Keratinocyte (primary cell): Measurements from ENCODE around the gene KCNN3. TPM values are rescaled to one million over a fixed set of nuclear protein-coding genes. Genes with fewer than 3 reads are reported as not detected.

ENCODE experiments used
- DNase-seq: peaks from one replicate; pipeline ENCODE4 v3.0.0-alpha.2; 2011; ENCODE audit warnings: low read depth, missing footprints, low spot score
- FAIRE-seq: peaks from 2 replicates; lab custom pipeline; 2011; peaks lifted over from hg19 to GRCh38; lab: Jason Lieb, UNC
- H2AFZ ChIP-seq: 2 replicates; pipeline ENCODE4 v1.6.0; 2012; ENCODE audit warnings: low read length, control low read depth, inconsistent platforms; ENCODE audit not compliant: control insufficient read depth
- H3K27ac ChIP-seq: 2 replicates; pipeline ENCODE4 v1.5.1; 2011; ENCODE audit warnings: low read length; ENCODE audit not compliant: control insufficient read depth, insufficient read depth
- H3K27me3 ChIP-seq: 3 replicates; pipeline ENCODE4 v1.6.0; 2011; ENCODE audit warnings: low read length; ENCODE audit not compliant: control insufficient read depth, insufficient read depth; ENCODE audit errors: extremely low read depth
- H3K36me3 ChIP-seq, 2 experiments: 2 replicates in 1 of 2; 3 replicates in 1 of 2; pipeline ENCODE4 v1.5.1; 2011; ENCODE audit warnings: low read length in 2 of 2, mild to moderate bottlenecking in 1 of 2; ENCODE audit not compliant: control insufficient read depth in 2 of 2, insufficient read depth in 2 of 2; ENCODE audit errors: extremely low read depth in 1 of 2
- H3K4me1 ChIP-seq: 3 replicates; pipeline ENCODE4 v1.5.1; 2011; ENCODE audit warnings: low read length; ENCODE audit not compliant: control insufficient read depth, insufficient read depth; ENCODE audit errors: extremely low read depth
- H3K4me2 ChIP-seq: 3 replicates; pipeline ENCODE4 v1.6.0; 2011; ENCODE audit warnings: low read depth, low read length; ENCODE audit not compliant: control insufficient read depth, insufficient read depth; ENCODE audit errors: extremely low read depth
- H3K4me3 ChIP-seq, 3 experiments: fragments of 200-600 bp in 1 of 3; sonication (generic) in 1 of 3; 2 replicates in 2 of 3; 3 replicates in 1 of 3; pipeline ENCODE4 v1.5.1; 2011 to 2016; ENCODE audit warnings: low read length in 3 of 3, mild to moderate bottlenecking in 3 of 3, control low read depth in 2 of 3, inconsistent platforms in 1 of 3, low read depth in 1 of 3, mixed read lengths in 1 of 3, mixed run types in 1 of 3, moderate library complexity in 1 of 3; ENCODE audit not compliant: control insufficient read depth in 2 of 3, insufficient read depth in 2 of 3; ENCODE audit errors: extremely low read depth in 1 of 3
- H3K79me2 ChIP-seq: 2 replicates; pipeline ENCODE4 v1.6.0; 2012; ENCODE audit warnings: low read length; ENCODE audit not compliant: control insufficient read depth, insufficient read depth
- H3K9ac ChIP-seq: 3 replicates; pipeline ENCODE4 v1.6.0; 2011; ENCODE audit warnings: low read length; ENCODE audit not compliant: control insufficient read depth, insufficient read depth; ENCODE audit errors: extremely low read depth
- H3K9me1 ChIP-seq: 3 replicates; pipeline ENCODE4 v1.6.0; 2011; ENCODE audit warnings: low read length; ENCODE audit not compliant: control insufficient read depth, insufficient read depth; ENCODE audit errors: extremely low read depth
- H3K9me3 ChIP-seq: 2 replicates; pipeline ENCODE4 v1.5.1; 2012; ENCODE audit warnings: low read depth, low read length; ENCODE audit not compliant: control insufficient read depth
- H4K20me1 ChIP-seq: 3 replicates; pipeline ENCODE4 v1.6.0; 2011; ENCODE audit warnings: low read length; ENCODE audit not compliant: control insufficient read depth, insufficient read depth; ENCODE audit errors: extremely low read depth
- EZH2 ChIP-seq: IDR thresholded peaks from one replicate; pipeline ENCODE4 v1.6.1; 2012; ENCODE audit warnings: inconsistent platforms, mild to moderate bottlenecking, low read length, moderate library complexity
- dilution Hi-C: fragments of 300-500 bp; cut with MboI; formaldehyde crosslinking; loops from one replicate; pipeline ENCODE4 v1.7.0; 2020; ENCODE audit warnings: low sequenced_read_pairs; ENCODE audit not compliant: extremely low pct_ligation_motif_present
- polyA plus RNA-seq, 5 experiments: library from polyadenylated mRNA; depleted of rRNA in 3 of 5; stranded (reverse) in 3 of 5; stranded (forward) in 1 of 5; unstranded in 1 of 5; fragments of >200 nt; gene quantifications; 1 replicate in 1 of 5; 2 replicates in 3 of 5; 3 replicates in 1 of 5; pipeline versions ENCODE4 v1.2.1 to v1.2.3, GENCODE V29; 2011 to 2012; ENCODE audit warnings: missing spikeins in 2 of 5, low read depth in 1 of 5, low replicate concordance in 1 of 5
- TF ChIP-seq, protein P1 (sequence below), 3 experiments: IDR thresholded peaks in 1 of 3; conservative IDR thresholded peaks in 1 of 3; optimal IDR thresholded peaks in 1 of 3; 2 replicates in 2 of 3; 3 replicates in 1 of 3; pipeline versions ENCODE3 to v1.5.1; 2011; ENCODE audit warnings: low read length in 3 of 3, mild to moderate bottlenecking in 3 of 3, moderate library complexity in 2 of 3, control low read depth in 1 of 3, inconsistent platforms in 1 of 3; ENCODE audit not compliant: insufficient read depth in 2 of 3; ENCODE audit errors: extremely low read depth in 1 of 3

The KCNN3 gene
- polyA plus RNA-seq, 1 donor (not counting 4 experiments of a cell fraction or from before 2014, with no cell fraction given): 0.05 TPM

DNA sequence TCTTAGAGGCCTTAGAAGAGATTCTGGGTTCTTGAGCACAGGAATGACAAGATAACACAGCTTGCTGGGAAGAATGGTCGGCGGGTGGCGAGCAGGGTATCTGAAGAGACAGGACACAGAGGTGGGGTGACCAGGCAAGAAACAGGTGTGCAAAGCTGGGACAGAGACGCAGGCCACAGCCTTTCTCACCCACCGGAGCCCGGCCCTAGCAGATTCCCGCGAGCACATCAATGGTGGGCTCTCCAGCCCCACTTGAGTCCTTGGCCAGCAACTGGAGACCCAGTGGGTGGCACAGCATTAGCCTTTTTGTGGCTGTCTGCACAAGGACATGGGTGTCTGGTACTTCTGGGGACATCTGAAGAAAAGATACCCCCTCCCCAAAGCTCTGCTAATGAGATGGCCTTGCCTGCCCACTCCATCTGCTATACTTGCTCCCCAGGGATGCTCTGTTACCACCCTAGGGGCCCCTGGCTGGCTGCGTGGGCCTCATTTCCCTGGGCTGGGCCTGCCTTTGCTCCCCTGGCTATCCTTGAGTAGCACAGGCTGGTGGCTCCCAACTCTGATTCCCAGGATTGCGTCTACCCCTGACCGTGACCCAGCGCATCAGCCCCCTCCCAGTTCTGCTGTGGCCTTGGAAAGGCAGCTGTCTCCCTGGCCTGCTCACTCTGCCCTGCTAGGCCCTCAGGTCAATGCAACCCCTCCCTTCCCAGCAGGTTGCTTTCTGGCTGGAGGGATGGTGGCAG, 134.8 kb downstream of the KCNN3 start:
- peaks cover 8% of the 10 kb centered on the region for H3K4me1 ChIP-seq
- H3K4me3 ChIP-seq: no peak overlapping the region
- H4K20me1 ChIP-seq: no peaks in the 10 kb centered on the region
- DNase-seq (no peak), FAIRE-seq (no peak)
- dilution Hi-C loops: no loop called here
- peaks cover 9% of the 10 kb centered on the region for H3K27me3 ChIP-seq
- H3K9me3 ChIP-seq: no peaks in the 10 kb centered on the region
- TF ChIP-seq, protein P1, sequence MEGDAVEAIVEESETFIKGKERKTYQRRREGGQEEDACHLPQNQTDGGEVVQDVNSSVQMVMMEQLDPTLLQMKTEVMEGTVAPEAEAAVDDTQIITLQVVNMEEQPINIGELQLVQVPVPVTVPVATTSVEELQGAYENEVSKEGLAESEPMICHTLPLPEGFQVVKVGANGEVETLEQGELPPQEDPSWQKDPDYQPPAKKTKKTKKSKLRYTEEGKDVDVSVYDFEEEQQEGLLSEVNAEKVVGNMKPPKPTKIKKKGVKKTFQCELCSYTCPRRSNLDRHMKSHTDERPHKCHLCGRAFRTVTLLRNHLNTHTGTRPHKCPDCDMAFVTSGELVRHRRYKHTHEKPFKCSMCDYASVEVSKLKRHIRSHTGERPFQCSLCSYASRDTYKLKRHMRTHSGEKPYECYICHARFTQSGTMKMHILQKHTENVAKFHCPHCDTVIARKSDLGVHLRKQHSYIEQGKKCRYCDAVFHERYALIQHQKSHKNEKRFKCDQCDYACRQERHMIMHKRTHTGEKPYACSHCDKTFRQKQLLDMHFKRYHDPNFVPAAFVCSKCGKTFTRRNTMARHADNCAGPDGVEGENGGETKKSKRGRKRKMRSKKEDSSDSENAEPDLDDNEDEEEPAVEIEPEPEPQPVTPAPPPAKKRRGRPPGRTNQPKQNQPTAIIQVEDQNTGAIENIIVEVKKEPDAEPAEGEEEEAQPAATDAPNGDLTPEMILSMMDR (optimal IDR thresholded peaks at IDR 0.05 in 1 of 3, IDR thresholded peaks at IDR 0.05 in 1 of 3, conservative IDR thresholded peaks at IDR 0.05 in 1 of 3; ENCODE audit: extremely low read depth in 1 of 3, insufficient read depth in 2 of 3, low read length in 3 of 3): no peak
- no peak for TF ChIP-seq EZH2
- no peaks in the 10 kb centered on the region for H3K79me2 ChIP-seq
- H2AFZ ChIP-seq: no peak overlapping the region
- no peak overlapping the region for H3K9ac ChIP-seq
- no peaks in the 10 kb centered on the region for H3K9me1 ChIP-seq
- H3K4me2 ChIP-seq: no peak overlapping the region
- no peak overlapping the region for H3K27ac ChIP-seq
- H3K36me3 ChIP-seq: no peaks in the 10 kb centered on the region

DNA sequence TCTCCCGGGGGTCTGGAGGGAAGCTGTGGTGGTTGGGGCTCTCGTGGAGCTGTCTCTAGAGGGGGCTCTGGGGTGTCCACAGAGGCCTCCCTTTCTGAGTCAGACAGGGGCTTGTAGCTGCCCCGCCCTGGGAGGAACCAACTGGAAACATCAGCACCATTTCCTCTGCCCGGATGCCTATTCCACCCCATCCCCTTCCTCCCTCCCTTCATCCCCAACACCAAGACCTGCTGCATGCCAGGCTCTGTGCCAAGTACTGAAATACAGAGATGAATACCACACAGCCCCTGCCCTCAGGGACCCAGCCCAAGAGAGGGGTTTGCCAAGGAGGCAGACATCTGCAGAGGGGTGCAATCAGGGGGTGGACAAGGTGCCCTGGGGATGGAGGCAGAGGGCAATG, 136.5 kb downstream of the KCNN3 start:
- Histone ChIP-seq H2AFZ (no peak overlapping the region), H3K27ac (no peak overlapping the region), H3K36me3 (no peaks in the 10 kb centered on the region), H4K20me1 (no peaks in the 10 kb centered on the region), H3K9me1 (no peaks in the 10 kb centered on the region), H3K9me3 (no peaks in the 10 kb centered on the region), H3K79me2 (no peaks in the 10 kb centered on the region), H3K9ac (no peak overlapping the region), H3K4me1 (peaks cover 11% of the 10 kb centered on the region), H3K4me2 (no peak overlapping the region), H3K4me3 (no peak overlapping the region), H3K27me3 (peaks cover 9% of the 10 kb centered on the region)
- FAIRE-seq (no peak), DNase-seq (no peak)
- TF ChIP-seq, protein P1 (optimal IDR thresholded peaks at IDR 0.05 in 1 of 3, IDR thresholded peaks at IDR 0.05 in 1 of 3, conservative IDR thresholded peaks at IDR 0.05 in 1 of 3; ENCODE audit: extremely low read depth in 1 of 3, insufficient read depth in 2 of 3, low read length in 3 of 3): no peak
- no peak for TF ChIP-seq EZH2
- dilution Hi-C loops: no loop called here
